GM10847 (cell line): Measurements from ENCODE around the gene CTCF.

Experiments used
- POLR2A ChIP-seq: IDR thresholded peaks from 2 replicates; pipeline ENCODE4 v1.6.1; 2011; ENCODE audit not compliant: insufficient read length; ENCODE audit errors: extremely low read depth

Gene CTCF

DNA sequence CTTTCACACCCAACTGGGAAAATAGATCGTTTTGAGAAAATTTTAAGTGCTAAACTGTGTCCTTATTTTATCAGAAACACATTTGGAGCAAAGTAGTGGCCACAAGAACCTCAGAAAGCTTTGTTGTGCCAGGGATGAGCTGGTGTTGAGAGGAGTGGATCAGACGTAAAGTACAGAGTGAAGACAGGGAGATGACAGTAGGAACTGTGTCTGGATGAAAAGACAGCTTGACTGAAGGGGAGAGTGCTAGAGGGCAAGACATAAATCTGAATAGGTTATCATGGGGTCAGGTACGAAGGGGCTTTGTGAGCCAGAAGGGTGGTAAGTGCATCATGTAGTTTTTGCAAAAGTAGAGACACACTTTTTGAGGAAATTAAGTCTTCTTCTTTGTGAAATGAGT lies 43.3 kb downstream of the CTCF start:
- TF ChIP-seq POLR2A = no peak

- no peak for TF ChIP-seq POLR2A
These were observed 44.3 kb downstream of the CTCF start for GRCh38 chr16:67606632-67607031.

DNA sequence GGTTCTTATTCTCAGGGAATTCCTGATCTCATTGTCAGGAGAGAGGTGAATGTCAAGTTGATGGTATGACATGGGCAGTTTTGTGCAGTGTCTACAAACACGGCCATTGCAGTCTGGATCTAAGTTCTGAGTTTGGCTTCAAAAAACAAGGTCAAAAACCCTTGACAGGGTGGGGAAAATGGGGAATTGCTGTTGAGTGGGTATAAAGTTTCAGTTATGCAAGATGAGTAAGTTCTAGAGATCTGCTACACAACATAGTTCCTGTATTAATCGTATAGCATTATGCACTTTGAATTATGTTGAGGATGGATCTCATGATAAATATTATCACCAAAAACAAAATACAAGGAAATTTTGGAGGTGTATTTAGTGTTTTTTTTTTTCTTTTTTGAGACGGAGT lies 46.0 kb downstream of the CTCF start:
- TF ChIP-seq POLR2A = no peak

- no peak for TF ChIP-seq POLR2A
These were observed 51.5 kb downstream of the CTCF start for GRCh38 chr16:67613808-67614207.

DNA sequence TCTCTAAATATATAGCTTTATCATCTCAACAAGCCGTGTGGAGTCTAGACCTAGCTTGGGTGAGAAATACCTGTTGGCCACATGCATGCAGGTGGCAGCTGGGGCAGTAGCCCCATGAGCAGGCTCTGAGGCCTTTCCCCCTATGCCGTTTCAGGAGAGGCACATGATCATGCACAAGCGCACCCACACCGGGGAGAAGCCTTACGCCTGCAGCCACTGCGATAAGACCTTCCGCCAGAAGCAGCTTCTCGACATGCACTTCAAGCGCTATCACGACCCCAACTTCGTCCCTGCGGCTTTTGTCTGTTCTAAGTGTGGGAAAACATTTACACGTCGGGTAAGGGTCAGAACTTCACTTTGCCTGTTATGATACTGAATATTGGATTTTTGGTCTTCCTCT lies 65.9 kb downstream of the CTCF start:
- TF ChIP-seq POLR2A = no peak

DNA sequence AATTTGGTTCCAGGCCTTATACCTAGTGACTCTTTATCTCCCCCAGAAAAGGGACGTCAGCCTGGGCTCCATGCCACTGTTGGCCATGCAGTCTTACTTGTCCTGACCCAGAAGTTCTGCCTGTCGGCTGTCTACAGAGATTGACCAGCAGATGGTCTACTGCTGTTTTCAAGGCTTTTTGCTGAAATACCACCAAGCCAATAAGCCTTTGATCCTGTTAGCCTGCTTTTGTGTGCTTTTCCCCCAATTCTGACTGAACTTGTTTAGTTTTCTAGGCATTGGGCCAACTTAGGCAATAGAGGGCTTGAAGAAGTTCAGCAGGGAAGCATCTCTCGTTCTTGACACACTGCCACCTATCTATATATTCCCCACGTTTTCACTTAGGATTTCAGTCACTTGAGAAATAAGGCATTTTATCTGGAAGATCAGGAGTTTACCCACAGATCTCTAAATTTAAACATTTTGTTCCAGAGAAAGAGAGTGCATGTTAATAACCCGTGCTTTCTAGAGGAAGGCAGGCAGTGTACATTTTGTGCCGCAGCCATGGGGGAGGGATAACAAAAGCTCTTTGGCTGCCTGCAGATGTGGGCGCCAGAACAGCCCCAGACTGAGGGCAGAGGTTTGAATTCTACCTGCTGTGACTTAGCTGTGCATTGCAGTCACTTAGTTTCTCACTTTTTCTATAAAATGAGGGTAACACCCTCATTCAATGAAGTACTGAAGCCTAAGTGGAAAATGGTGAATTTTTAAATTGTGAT lies 70.3 kb downstream of the CTCF start:
- TF ChIP-seq POLR2A = no peak

DNA sequence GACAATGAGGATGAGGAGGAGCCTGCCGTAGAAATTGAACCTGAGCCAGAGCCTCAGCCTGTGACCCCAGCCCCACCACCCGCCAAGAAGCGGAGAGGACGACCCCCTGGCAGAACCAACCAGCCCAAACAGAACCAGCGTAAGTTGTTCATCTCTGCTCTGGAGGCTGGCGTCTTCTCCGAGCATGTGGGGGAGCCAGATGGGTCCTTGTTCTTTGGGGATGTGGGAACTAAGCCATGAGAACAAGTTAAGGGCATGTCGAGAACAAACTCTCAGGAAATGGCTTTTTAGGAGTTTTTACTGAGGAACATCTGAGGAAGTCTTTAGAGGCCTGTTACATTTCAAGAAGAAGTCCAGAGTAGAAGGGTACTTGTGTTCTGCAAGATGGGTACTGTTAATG lies 74.4 kb downstream of the CTCF start:
- TF ChIP-seq POLR2A = no peak

GRCh38 chr16:67637625-67638024 lies 75.3 kb downstream of the CTCF start:
- TF ChIP-seq POLR2A = no peak

DNA sequence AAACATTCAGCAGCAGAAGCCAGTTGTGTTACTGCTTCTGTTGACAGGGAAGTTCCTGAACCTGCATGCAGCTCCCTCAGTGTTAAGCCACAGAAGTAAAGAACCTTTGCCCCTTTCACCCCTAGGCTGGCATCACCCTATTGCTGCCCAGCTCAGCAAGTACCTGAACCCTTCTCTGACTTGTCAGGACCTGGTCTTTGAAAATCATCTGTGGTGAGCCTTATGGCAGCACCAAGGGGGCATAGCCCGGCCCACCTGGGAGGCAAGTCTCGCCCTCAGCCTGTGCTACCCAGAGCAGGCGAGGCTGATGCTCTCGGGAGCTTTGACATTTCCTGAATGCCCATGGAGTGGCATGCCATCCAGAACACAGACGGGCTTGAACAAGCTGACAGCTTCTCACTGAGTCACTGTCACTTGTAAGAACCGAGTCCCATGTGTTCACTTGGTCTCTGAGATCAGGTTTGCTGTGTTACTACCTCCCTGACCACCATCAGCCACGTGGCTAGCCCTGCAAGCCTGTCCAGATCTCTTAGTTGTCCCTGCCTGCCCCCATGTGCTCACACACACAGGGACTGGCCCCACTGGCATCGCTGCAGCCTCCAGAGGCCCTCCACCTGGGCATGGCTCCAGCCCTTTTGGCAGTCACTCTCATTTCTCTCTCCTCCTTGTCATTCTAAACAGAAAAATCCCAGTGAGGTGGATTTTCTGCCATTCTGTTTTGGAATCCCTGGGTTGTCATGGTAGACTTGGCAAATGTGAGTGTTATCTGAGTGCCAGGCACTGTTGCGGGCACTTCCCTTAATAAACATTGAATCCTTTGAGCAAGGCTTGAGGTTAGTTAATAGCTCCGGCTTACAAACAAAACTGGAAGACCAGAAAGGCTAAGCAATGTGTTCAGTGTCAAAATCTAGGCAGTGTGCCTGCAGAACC lies 79.7 kb downstream of the CTCF start:
- TF ChIP-seq POLR2A = no peak

DNA sequence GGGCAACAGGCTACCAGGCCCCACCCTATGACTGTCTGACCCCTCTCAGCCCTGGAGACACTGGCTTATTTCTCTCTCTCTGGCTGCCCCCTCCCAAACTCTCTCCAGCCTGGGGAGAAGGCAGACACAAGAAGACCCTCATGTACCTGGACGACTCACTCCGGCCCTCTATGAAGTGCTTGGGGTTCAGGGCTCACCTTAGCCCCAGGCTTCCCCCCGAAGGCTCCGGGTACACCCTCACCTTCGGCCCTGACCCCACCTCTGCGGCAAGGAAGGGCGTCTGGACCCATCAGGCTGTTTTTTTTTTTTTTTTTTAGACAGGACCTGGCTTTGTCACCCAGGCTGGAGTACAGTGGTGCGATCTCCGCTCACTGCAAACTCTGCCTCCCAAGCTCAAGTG lies 81.7 kb downstream of the CTCF start:
- no peak for TF ChIP-seq POLR2A

DNA sequence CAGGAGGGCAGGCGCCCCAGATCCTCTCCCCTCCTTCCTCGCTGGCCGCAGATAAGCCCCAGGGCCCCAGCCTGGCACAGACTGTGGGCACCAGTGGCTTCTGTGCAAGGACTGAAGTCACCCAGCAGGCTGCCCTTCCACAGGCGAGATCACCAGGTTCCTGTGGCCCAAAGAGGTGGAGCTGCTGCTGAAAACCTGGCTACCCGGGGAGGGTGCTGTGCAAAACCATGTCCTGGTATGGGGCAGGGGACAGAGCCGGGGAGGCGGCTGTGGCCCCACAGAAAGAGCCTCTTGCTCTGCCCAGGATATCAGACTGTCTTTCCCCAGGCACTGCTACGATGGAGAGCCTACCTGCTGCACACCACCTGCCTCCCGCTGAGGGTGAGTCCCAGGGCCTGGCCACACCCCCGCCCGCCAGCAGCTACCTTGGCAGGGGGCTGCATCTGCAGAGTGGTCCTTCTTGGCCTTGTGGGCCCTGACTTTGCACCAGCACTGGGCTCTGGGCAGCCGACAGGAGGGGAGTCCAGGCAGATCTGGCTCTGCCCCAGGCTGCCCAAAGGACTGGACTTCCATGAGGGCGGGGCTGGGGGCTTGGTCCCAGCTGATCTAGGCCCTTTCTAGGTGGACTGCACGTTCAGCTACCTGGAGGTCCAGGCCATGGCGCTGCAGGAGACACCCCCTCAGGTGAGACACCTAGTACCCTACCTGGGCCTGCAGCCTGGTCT lies 83.2 kb downstream of the CTCF start:
- no peak for TF ChIP-seq POLR2A

- TF ChIP-seq POLR2A = no peak
These were observed 84.9 kb downstream of the CTCF start for GRCh38 chr16:67647111-67647651.

- TF ChIP-seq POLR2A = no peak
These were observed 85.4 kb downstream of the CTCF start for GRCh38 chr16:67647681-67648080.

DNA sequence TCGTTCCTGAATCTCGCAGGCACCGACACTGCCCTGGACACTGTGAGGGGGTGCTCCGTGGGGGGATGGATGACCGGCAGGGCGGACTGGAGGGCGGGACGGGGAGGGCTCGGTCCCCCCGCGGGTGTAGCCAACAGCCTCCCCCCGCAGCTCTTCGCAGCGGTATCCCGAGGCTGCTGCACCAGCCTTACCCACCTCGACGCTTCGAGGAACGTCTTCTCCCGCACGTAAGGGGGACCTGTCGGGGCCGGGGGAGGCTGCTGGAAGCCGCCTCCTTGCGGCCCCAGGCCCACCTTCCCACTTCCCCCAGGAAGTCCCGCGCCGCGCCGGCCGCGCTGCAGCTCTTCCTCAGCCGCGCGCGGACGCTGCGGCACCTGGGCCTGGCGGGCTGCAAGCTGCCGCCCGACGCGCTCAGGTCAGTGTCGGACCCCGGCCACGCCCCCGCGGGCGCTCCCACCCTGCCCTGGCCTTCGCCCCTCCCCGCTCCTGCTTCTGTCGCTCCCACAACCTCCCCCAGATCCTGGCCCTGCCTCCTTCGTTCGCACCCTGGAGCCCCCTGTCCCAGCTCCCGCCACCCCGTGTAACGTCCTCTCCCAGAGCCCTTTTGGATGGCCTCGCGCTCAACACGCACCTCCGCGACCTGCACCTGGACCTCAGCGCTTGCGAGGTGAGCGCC lies 85.9 kb downstream of the CTCF start:
- TF ChIP-seq POLR2A = no peak
